A549 treated with GW870086 at 1 μM for 4 hours (cell line): Measurements from ENCODE around the gene PPP4R1. TPM values are rescaled to one million over a fixed set of nuclear protein-coding genes. Genes with fewer than 3 reads are reported as not detected.

Source experiments
- total RNA-seq: library from RNA; stranded (reverse); fragments of 200-300 nt; extraction: Qiagen RNA extraction; gene quantifications from 5 replicates; pipeline ENCODE4 v1.2.3, GENCODE V29; 2022; ENCODE audit warnings: low read depth

PPP4R1 gene
- 36.8 to 42.8 TPM (median 40.6 TPM) in 5 replicates for total RNA-seq

DNA sequence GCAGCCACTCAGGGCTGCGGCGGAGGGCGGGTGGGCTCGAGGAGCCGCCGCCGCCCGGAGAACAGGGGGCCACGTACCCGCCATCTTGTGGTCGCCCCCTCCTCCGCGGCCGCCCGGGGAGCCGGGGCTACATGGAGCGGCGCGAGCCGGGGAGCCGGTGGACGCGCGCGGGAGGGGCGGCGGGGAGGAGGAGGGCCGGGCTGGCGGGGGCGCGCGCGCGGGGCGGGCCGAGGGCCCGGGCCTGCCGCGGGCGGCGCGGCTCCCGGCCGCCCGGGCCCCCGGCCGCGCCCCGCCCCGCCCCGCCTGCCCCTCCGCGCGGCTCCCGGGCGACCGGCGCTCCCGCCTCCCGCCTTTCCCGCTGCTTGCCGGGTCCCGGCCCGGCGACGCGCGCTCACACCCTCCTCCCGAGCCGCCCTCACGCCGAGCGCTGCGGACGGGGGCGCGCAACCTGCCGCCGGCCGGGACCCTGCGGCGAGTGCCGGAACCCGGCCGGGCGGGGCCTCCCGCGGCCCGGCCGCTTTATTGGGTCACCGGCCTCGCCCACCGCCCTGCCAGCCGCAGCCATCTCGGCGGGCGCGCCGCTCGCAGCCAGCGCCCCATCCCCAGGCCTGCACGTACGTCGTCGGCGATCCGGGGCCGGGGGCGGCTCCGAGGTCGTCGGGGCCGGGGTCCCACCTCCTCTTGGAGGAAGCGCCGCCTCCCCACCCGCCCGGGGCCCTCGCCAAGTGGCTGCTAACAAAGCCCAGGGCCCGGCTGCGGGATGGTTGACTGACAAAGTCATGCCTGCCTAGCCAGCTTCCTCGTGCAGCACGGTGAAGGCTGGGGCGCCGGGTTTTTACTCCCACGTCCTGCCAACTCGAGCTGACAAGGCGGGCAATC, at the start of gene PPP4R1:
TSS of gene PPP4R1 (minus strand) at position 159 of the 879 bp plus-strand sequence. CDS start at position 84, 75 bp downstream.

Other genes with a start within 250 kb of the PPP4R1 start
- 25.1 to 32.2 TPM (median 29.6 TPM) in 5 replicates for gene RALBP1, start 139.0 kb downstream of the PPP4R1 start, total RNA-seq
- gene RAB31, start 93.7 kb upstream of the PPP4R1 start, total RNA-seq: 18.1 to 25.7 TPM (median 24.3 TPM) in 5 replicates